Neural cell (in vitro differentiated cells): Measurements from ENCODE around the gene CNOT3.
"Not testable (repeated sequence)": the region's sequence is repeated elsewhere in the genome, so short reads cannot be mapped to it uniquely, and the experiment has no call there.

Source experiments
- CTCF ChIP-seq: fragments of 450-650 bp; IDR thresholded peaks from 2 replicates; pipeline ENCODE4 v1.5.1; 2014; ENCODE audit warnings: antibody characterized with exemption, mild to moderate bottlenecking, moderate library complexity; ENCODE audit not compliant: poor library complexity, severe bottlenecking
- EZH2 ChIP-seq: fragments of 200-600, 300-800 bp; shearing (Covaris generic), sonication (generic); IDR thresholded peaks from 2 replicates; pipeline ENCODE4 v1.6.1; 2014; ENCODE audit warnings: antibody characterized with exemption, low read length, borderline replicate concordance, mild to moderate bottlenecking; ENCODE audit not compliant: insufficient read depth, poor library complexity, severe bottlenecking
- RAD21 ChIP-seq: fragments of 450-650 bp; conservative IDR thresholded peaks from 2 replicates; pipeline ENCODE4 v1.6.1; 2014; ENCODE audit warnings: antibody characterized with exemption, mild to moderate bottlenecking, moderate library complexity
- TAF1 ChIP-seq: IDR thresholded peaks from 2 replicates; pipeline ENCODE4 v1.6.1; 2012; ENCODE audit warnings: low read depth

GRCh38 chr19:54194463-54194862, 56.9 kb downstream of the CNOT3 start:
- TF ChIP-seq EZH2, CTCF, TAF1, RAD21: not testable (repeated sequence)
